GM19043 (cell line): Measurements from ENCODE around the gene PPP1R3A.

ENCODE experiments used
- ATAC-seq: cut with Tn5 transposase; IDR thresholded peaks from one replicate; pipeline ENCODE4 v1.9.1; 2021; ENCODE audit warnings: low read depth; ENCODE audit not compliant: unreplicated experiment

The PPP1R3A gene

GRCh38 chr7:113880559-113880958 lies 38.2 kb downstream of the PPP1R3A start:
- ATAC-seq, result no peak

DNA sequence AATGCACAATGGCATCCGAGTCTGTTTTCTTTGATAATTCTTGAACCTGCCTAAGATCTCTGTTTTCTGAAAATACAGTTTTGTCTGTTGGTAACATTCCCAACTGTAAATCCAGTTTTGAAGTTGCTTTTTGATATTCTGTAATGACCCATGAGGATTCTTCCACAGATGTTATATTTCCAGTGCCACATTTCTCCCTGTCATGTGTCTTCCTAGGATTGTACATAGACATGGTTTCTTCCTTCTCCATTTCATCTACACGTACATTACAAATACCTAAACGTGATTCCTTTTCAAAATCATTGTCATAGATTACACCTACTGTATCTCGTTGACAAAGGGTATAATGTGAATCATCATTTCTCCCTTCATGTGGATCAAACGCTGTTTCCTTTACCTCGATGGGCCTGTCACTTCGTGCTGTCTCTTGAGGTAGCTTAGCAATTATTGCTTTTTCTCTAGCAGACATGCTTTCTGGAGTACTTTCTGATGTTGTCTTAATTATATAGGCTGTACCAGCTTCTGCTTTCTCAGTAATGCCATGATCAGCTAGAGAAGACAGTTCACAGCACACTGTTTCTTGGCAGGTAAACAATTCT lies 40.3 kb downstream of the PPP1R3A start:
- no peak for ATAC-seq

- ATAC-seq, result no peak
Observed at GRCh38 chr7:113875224-113875623, 43.6 kb downstream of the PPP1R3A start.

DNA sequence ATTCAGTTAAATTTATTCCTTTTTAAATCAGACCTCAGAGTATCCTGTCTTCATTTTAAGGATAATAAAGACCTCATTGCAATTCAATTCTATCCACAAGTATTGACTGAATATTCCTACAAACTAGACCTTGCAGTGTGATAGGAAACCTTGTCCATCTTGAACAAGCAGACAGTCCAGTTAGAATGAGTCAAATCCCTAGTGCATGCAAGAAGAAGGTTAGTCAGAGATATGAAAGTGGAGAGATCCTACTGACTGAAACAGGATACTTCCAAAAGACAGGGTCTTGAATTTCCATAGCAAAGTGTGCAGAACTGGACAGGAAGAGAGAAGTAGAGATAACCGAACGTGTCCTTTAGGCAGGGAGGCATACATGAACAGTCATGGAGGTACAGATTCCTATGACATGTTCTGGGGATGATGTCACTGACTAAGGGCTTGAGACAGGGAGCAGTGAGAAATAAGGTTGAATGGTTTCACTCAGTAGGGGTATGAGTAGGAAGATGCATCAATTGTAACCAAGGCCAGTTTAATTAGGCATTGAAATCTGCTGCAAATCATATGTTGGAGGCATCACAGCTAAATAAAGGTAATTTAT lies 45.2 kb downstream of the PPP1R3A start:
- no peak for ATAC-seq

GRCh38 chr7:113872981-113873380 lies 45.8 kb downstream of the PPP1R3A start:
- no peak for ATAC-seq

DNA sequence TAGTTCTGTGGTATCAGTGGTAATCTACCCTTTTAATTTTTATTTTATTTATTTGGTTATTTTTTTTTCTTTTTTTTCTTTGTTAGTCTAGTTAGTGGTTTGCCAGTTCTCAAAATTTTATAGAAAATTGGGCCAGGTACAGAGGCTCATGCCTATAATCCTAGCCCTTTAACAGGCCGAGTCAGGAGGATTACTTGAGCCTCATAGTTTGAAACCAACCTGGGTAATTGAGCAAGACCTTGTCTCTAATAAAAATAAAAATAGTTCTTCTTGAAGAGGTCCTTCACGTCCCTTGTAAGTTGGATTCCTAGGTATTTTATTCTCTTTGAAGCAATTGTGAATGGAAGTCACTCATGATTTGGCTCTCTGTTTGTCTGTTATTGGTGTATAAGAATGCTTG lies 51.5 kb downstream of the PPP1R3A start:
- no peak for ATAC-seq

GRCh38 chr7:113856010-113856409 lies 62.8 kb downstream of the PPP1R3A start:
- ATAC-seq, result no peak

DNA sequence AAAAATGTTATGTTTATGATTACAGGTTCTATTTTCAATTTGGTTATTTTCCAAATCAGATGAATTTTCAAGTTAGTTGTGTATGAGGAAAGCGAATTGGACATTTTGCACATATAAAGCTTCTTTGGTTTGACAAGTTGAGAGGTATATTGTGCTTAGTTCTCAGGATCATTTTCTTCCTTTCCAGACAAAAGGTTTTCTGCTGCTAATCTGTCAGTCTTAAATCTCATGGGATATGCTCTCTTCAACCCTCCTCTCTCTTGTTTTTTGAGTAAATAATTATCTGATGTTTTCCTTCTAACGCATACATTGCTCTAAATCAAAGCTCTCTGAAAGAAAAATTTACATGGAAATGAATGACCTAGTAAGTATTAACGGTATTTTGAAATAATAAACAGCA lies 77.9 kb downstream of the PPP1R3A start:
- ATAC-seq, result no peak

DNA sequence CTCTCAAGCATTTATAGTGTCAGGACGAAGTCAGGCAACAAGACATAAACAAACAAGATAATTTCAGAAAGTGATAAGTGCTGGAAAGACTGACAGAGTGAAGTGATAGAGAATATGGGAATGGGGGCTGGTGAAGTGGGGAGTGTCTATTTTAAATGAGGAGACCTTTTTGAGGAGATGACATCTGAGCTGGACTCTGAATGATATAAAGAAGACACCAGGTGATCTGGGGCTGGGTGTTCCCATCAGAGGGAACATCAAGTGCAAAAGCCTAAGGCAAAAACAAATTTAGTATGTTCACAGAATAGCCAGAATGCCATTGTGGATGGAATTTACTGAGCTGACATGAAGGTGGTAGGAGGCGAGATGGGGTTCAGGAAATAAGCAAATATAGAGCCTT lies 83.4 kb downstream of the PPP1R3A start:
- no peak for ATAC-seq

DNA sequence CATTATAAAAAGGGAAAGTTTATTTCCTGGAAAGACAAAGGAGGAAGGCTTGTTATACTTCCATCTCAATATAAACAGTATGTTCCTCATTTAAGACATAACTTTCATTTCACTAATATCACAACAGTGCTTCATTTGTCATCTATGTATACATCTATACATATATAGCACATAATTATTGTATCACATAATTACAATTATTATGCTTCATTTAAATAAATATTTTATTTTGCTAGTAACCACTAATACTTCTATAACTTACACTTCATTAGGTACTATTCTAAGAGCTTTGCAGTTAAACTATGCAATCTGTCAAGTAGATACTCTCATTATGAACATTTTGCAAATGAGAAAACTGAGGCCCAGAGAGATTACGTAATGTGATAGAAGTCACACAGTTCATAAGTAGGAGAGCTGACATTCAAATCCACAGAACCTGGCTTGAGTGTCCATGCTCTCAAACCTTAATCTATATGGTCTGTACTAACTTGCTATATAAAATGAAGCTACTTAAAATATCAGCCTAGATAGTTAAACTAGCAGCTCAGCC lies 86.5 kb downstream of the PPP1R3A start:
- ATAC-seq, result no peak

- no peak for ATAC-seq
Observed at GRCh38 chr7:113831556-113831955, 87.3 kb downstream of the PPP1R3A start.

DNA sequence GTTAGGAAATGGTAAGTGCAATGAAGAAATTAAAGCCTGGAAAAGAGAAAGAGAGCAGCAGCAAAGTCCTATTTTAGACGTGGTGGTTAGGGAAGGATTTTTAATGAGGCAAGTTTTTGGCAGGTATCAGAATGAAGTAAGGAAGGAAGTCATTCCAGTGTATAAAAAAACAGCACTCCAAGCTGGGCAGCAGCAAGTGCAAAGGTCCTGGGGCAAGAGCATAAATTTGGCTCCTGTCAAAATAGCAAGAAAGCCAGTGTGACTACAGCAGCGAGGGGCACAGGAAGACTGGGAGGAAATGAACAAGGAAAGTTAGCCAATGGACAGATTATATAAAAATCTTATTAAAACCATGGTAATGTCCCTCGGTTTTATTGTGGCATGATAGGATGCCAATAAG lies 90.2 kb downstream of the PPP1R3A start:
- no peak for ATAC-seq
